Vein endothelial cell (primary cell): ENCODE results near the gene ARHGEF5. TPM values are rescaled to one million over a fixed set of nuclear protein-coding genes. Genes with fewer than 3 reads are reported as not detected.

Experiments
- total RNA-seq: library from RNA; depleted of rRNA; stranded (reverse); fragments of >200 nt; gene quantifications from 2 replicates; pipeline ENCODE4 v1.2.3, GENCODE V29; 2012

The ARHGEF5 gene
- 0.29 and 0.33 TPM in 2 replicates for total RNA-seq

DNA sequence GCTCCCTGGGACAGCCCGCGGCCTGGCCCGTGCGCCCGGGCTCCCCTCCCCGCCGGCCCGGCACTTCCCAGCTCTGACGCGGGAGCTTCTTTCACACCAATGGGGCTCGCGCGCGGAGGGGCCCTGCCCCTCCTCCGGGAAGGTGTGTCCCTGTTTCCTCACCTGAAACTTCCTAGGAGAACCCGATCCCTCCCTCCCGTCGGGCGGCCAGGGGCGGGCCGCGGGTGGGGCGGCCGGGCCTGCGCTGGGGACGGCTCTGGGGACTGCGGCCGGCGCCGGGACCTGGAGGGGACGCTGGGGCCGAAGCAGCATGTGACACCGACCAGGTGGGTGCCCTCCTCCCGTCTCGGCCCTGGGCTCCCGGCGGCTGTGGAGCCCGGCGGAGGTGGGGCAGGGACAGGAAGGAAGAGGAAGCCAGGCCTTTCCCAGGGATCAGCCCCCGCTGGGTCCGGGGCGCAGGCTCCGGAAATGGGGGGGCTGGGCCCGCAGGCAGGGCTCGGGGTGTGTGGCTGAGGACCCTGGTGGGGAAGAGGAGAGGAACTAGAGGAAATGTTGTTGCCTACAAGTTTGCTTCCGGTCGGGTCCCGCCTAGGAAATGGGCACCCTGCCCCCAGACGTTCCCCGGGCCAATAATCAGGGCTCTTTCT, at the start of gene ARHGEF5:
TSS of gene ARHGEF5 (plus strand) at position 227 of the 647 bp plus-strand sequence. CDS start 7,268 bp downstream, outside the sequence.

DNA sequence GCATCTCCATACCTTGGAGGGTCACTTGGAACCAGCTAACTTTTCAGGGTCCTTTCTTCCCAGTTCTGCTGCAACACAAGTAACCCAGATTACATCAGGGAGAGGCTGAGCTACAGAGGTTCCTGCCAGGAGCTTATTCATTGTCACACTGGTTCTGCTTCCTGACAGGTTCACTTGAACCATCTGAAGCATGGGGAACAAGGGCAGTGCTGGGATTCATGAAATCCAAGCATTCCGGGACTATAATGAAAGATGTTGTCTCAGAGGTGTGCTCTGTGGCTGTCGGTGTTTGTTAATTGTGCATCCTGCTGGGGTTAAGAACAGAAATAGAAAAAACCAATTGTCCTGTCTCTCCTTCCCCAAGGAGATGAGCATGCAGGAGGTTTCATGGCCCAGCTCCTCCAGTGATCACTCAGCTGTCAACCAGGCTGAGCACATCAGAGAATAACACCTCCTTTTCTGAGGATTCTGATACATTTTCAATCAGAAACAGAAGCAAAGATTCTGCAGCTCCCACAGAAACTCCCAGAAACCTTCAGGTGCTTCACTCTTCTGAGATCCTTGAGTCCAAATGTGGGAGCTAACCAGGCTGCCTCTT, 43.2 kb upstream of the ARHGEF5 start, which contains the start of gene OR2A1:
TSS of gene OR2A1 (plus strand) at position 548 of the 598 bp plus-strand sequence. CDS start 5,706 bp downstream, outside the sequence.

DNA sequence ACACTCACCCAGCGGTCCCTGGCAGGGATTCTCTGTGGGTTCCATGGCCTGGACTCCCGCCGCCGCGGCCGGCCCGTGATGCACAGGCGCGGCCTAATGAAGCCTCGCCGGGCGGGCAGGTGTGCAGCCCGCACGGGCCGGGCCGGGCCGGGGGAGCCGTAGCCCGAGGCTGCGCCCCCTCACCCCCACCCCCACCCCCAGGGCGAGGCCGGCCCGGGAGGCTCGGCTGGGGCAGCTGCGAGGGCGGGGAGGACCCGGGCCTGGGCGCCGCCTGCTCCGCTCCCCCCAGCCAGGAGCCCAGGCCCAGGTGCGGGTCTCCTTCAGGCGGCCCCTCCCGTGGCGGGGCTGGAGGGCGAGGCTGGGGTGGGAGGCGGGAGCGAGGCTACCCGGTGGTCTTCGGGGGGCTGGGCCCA, 48.5 kb downstream of the ARHGEF5 start, which contains the start of gene NOBOX:
TSS of gene NOBOX (minus strand) at position 45 of the 413 bp plus-strand sequence.

Other genes starting within 250 kb of the ARHGEF5 start
- gene OR2A2, start 245.8 kb upstream of the ARHGEF5 start, total RNA-seq: not detected in 2 replicates
- not detected in 2 replicates for gene OR2A14, start 232.2 kb upstream of the ARHGEF5 start, total RNA-seq
- gene CTAGE4, start 171.9 kb upstream of the ARHGEF5 start, total RNA-seq: 0.29 TPM in 1 of 2 replicates, not detected in the other
- under 0.01 and 0.19 TPM in 2 replicates for gene ARHGEF35, start 159.6 kb upstream of the ARHGEF5 start, total RNA-seq
- gene OR2A42, start 115.8 kb upstream of the ARHGEF5 start, total RNA-seq: not detected in 2 replicates
- gene OR2A7, start 90.6 kb upstream of the ARHGEF5 start, total RNA-seq: not detected in 2 replicates
- gene CTAGE8, start 86.1 kb upstream of the ARHGEF5 start, total RNA-seq: under 0.01 TPM in 1 of 2 replicates, not detected in the other
- not detected in 2 replicates for gene OR2A1, start 43.0 kb upstream of the ARHGEF5 start, total RNA-seq
- not detected in 2 replicates for gene NOBOX, start 48.3 kb downstream of the ARHGEF5 start, total RNA-seq